Neural cell (in vitro differentiated cells): Measurements from ENCODE around the gene CACNA2D2. TPM values are rescaled to one million over a fixed set of nuclear protein-coding genes. Genes with fewer than 3 reads are reported as not detected.

Experiments used
- H2AFZ ChIP-seq: fragments of 200-600, 300-800 bp; sonication (generic), shearing (Covaris generic); 2 replicates; pipeline ENCODE4 v1.6.0; 2014; ENCODE audit warnings: low read depth, mild to moderate bottlenecking, antibody characterized with exemption, low read length, moderate library complexity
- H3F3A ChIP-seq: fragments of 200-600 bp; shearing (Covaris generic); 2 replicates; pipeline ENCODE4 v1.6.1; 2016; ENCODE audit warnings: mild to moderate bottlenecking, moderate library complexity, mixed read lengths, antibody characterized with exemption, low read length; ENCODE audit not compliant: insufficient read depth, poor library complexity, severe bottlenecking
- H3K27ac ChIP-seq: fragments of 200-600, 300-800 bp; sonication (generic), shearing (Covaris generic); 2 replicates; pipeline ENCODE4 v1.5.1; 2014; ENCODE audit warnings: mild to moderate bottlenecking, low read length, moderate library complexity
- H3K27me3 ChIP-seq: fragments of 300-800, 200-600 bp; sonication (generic), shearing (Covaris generic); 2 replicates; pipeline ENCODE4 v1.6.0; 2014; ENCODE audit warnings: mild to moderate bottlenecking, low read depth, low read length, moderate library complexity; ENCODE audit not compliant: insufficient read depth
- H3K36me3 ChIP-seq: fragments of 300-800, 200-600 bp; sonication (generic), shearing (Covaris generic); 2 replicates; pipeline ENCODE4 v1.5.1; 2014; ENCODE audit warnings: mild to moderate bottlenecking, antibody characterized with exemption, low read length, moderate library complexity; ENCODE audit not compliant: insufficient read depth
- H3K4me2 ChIP-seq: fragments of 300-800, 200-600 bp; sonication (generic), shearing (Covaris generic); 2 replicates; pipeline ENCODE4 v1.6.0; 2014; ENCODE audit warnings: mild to moderate bottlenecking, low read length
- H3K4me3 ChIP-seq: fragments of 300-800, 200-600 bp; sonication (generic), shearing (Covaris generic); 2 replicates; pipeline ENCODE4 v1.5.1; 2014; ENCODE audit warnings: mild to moderate bottlenecking, low read length, moderate library complexity
- H3K79me2 ChIP-seq: fragments of 200-600 bp; shearing (Covaris generic); replicated peaks from 2 replicates; pipeline ENCODE4 v1.6.0; 2014; ENCODE audit warnings: mild to moderate bottlenecking, low read length, moderate library complexity; ENCODE audit not compliant: insufficient read depth
- H3K9ac ChIP-seq: fragments of 300-800, 200-600 bp; sonication (generic), shearing (Covaris generic); 2 replicates; pipeline ENCODE4 v1.6.1; 2016; ENCODE audit warnings: mild to moderate bottlenecking, low read length, mixed read lengths
- H3K9me2 ChIP-seq: fragments of 200-600 bp; shearing (Covaris generic); 2 replicates; pipeline ENCODE4 v1.6.1; 2016; ENCODE audit warnings: mild to moderate bottlenecking, low read length, mixed read lengths; ENCODE audit not compliant: insufficient read depth
- H3K9me3 ChIP-seq: fragments of 200-600, 300-800 bp; sonication (generic), shearing (Covaris generic); 2 replicates; pipeline ENCODE4 v1.6.1; 2016; ENCODE audit warnings: mild to moderate bottlenecking, mixed run types, low read length, moderate library complexity, mixed read lengths
- H4K20me1 ChIP-seq: fragments of 200-600 bp; shearing (Covaris generic); 2 replicates; pipeline ENCODE4 v1.6.1; 2016; ENCODE audit warnings: mild to moderate bottlenecking, mixed run types; ENCODE audit not compliant: insufficient read depth
- CTCF ChIP-seq: fragments of 450-650 bp; IDR thresholded peaks from 2 replicates; pipeline ENCODE4 v1.5.1; 2014; ENCODE audit warnings: antibody characterized with exemption, mild to moderate bottlenecking, moderate library complexity; ENCODE audit not compliant: poor library complexity, severe bottlenecking
- EP300 ChIP-seq: fragments of 450-650 bp; conservative IDR thresholded peaks from 2 replicates; pipeline ENCODE4 v1.6.1; 2014; ENCODE audit warnings: antibody characterized with exemption, mild to moderate bottlenecking, moderate library complexity; ENCODE audit not compliant: poor library complexity, severe bottlenecking
- EZH2 ChIP-seq: fragments of 200-600, 300-800 bp; shearing (Covaris generic), sonication (generic); IDR thresholded peaks from 2 replicates; pipeline ENCODE4 v1.6.1; 2014; ENCODE audit warnings: antibody characterized with exemption, low read length, borderline replicate concordance, mild to moderate bottlenecking; ENCODE audit not compliant: insufficient read depth, poor library complexity, severe bottlenecking
- MXI1 ChIP-seq: fragments of 450-650 bp; conservative IDR thresholded peaks from 2 replicates; pipeline ENCODE4 v1.6.1; 2014; ENCODE audit warnings: antibody characterized with exemption, mild to moderate bottlenecking; ENCODE audit not compliant: poor library complexity, severe bottlenecking
- POLR2AphosphoS5 ChIP-seq: IDR thresholded peaks from 2 replicates; pipeline ENCODE4 v1.6.1; 2012
- RAD21 ChIP-seq: fragments of 450-650 bp; conservative IDR thresholded peaks from 2 replicates; pipeline ENCODE4 v1.6.1; 2014; ENCODE audit warnings: antibody characterized with exemption, mild to moderate bottlenecking, moderate library complexity
- REST ChIP-seq: IDR thresholded peaks from 2 replicates; pipeline ENCODE4 v1.6.1; 2012; ENCODE audit warnings: borderline replicate concordance
- SMC3 ChIP-seq: fragments of 450-650 bp; conservative IDR thresholded peaks from 2 replicates; pipeline ENCODE4 v1.6.1; 2014; ENCODE audit warnings: antibody characterized with exemption, mild to moderate bottlenecking, moderate library complexity; ENCODE audit not compliant: poor library complexity
- TAF1 ChIP-seq: IDR thresholded peaks from 2 replicates; pipeline ENCODE4 v1.6.1; 2012; ENCODE audit warnings: low read depth
- polyA plus RNA-seq: library from polyadenylated mRNA; depleted of rRNA; stranded (reverse); fragments of >200 nt; gene quantifications from 2 replicates; pipeline ENCODE4 v1.2.3, GENCODE V29; 2014

Gene CACNA2D2
- polyA plus RNA-seq, 1 donor from 2014 or later, result 7.8 TPM

GRCh38 chr3:50353245-50354004 is 150.0 kb downstream of the CACNA2D2 start:
- Histone ChIP-seq H3K79me2 (peaks cover 36% of the 10 kb centered on the region), H4K20me1 (peaks cover 9% of the 10 kb centered on the region), H3K27me3 (no peaks in the 10 kb centered on the region), H3F3A (no peaks in the 10 kb centered on the region), H3K9me3 (no peaks in the 10 kb centered on the region), H3K9ac (no peak overlapping the region), H3K36me3 (no peaks in the 10 kb centered on the region), H2AFZ (no peak overlapping the region), H3K27ac (no peak overlapping the region), H3K9me2 (no peaks in the 10 kb centered on the region), H3K4me3 (no peak overlapping the region), H3K4me2 (no peak overlapping the region)
- TF ChIP-seq EZH2, result no peak
- TF ChIP-seq POLR2AphosphoS5, result no peak
- TF ChIP-seq TAF1, result no peak
- TF ChIP-seq CTCF, result no peak
- no peak for TF ChIP-seq SMC3
- TF ChIP-seq MXI1, result no peak

GRCh38 chr3:50352781-50353180 is 150.7 kb downstream of the CACNA2D2 start:
- Histone ChIP-seq H3K9me3 (no peaks in the 10 kb centered on the region), H3K79me2 (peaks cover 30% of the 10 kb centered on the region), H3K27me3 (no peaks in the 10 kb centered on the region), H3K4me2 (no peak overlapping the region), H3K36me3 (no peaks in the 10 kb centered on the region), H3K9ac (no peak overlapping the region), H3K9me2 (no peaks in the 10 kb centered on the region), H3K27ac (no peak overlapping the region), H3F3A (no peaks in the 10 kb centered on the region), H2AFZ (no peak overlapping the region), H4K20me1 (peaks cover 9% of the 10 kb centered on the region), H3K4me3 (no peak overlapping the region)
- TF ChIP-seq CTCF (peak; percentile 37), MXI1 (no peak), EP300 (no peak)

DNA sequence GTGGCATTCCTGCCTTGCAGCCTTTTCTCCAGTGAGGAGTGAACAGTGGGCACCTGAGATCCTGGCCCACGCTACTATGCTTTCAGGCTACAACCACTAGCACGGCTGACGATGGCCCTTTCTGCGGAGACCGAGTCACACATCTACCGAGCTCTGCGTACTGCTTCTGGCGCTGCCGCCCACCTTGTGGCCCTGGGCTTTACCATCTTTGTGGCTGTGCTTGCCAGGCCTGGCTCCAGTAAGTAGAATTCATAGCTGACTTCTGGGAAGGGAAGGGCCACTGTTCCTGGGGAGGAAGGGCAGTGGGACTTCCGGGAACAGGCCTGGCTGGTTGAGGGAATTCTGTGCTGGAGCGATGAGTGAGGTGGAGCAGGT is 152.1 kb downstream of the CACNA2D2 start:
- no peaks in the 10 kb centered on the region for H3K27me3 ChIP-seq
- no peaks in the 10 kb centered on the region for H3K9me2 ChIP-seq
- H3K36me3 ChIP-seq, result no peaks in the 10 kb centered on the region
- H3K79me2 ChIP-seq, result peaks cover 15% of the 10 kb centered on the region
- peak overlapping the region; percentile 76 for H3K9ac ChIP-seq
- H3K4me2 ChIP-seq, result peak overlapping the region; percentile 71
- H2AFZ ChIP-seq, result no peak overlapping the region
- H3K27ac ChIP-seq, result peak overlapping the region; percentile 86
- H3F3A ChIP-seq, result no peaks in the 10 kb centered on the region
- H4K20me1 ChIP-seq, result peaks cover 5% of the 10 kb centered on the region
- no peaks in the 10 kb centered on the region for H3K9me3 ChIP-seq
- H3K4me3 ChIP-seq, result peak overlapping the region; percentile 77
- TF ChIP-seq EZH2, result no peak
- TF ChIP-seq TAF1, result no peak
- TF ChIP-seq SMC3, result no peak
- no peak for TF ChIP-seq EP300
- no peak for TF ChIP-seq RAD21
- no peak for TF ChIP-seq REST
- no peak for TF ChIP-seq CTCF
- no peak for TF ChIP-seq MXI1
- no peak for TF ChIP-seq POLR2AphosphoS5
